ENCODE results near the gene RNF157.

RNF157 gene

DNA sequence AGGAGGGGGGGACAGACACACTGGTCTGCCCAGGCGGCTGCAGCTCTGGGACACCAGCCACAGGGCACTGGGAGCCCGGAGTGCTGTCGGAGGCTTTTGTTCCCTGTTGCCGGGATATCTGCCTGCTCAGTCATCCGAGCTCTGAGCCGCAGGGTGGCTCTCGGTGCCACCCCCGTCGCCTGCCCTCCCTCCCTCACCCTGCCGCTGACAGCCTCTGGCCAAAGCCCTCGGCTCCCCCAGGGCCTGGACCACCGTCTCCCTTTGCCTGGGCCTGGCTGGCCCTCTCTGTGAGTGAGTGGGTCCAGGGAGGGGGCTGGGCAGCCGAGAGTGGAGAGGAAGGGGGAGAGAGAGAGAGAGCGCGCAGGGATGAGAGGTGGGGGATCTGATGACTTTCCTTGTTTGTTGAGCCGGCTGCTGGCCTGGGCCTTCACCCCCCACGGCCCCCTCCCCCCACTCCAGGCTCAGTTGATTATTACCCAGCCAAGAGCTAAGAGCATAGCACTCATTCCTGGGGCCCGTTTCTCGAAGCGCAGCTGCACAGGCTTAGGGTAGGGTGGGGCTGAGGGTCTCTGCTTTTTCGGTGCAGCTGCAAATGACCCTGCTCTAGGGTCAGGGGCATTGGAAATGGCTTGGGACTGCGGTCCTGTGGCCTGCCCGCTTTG is 101.9 kb downstream of the RNF157 start:
- TF ChIP-seq, protein P1, sequence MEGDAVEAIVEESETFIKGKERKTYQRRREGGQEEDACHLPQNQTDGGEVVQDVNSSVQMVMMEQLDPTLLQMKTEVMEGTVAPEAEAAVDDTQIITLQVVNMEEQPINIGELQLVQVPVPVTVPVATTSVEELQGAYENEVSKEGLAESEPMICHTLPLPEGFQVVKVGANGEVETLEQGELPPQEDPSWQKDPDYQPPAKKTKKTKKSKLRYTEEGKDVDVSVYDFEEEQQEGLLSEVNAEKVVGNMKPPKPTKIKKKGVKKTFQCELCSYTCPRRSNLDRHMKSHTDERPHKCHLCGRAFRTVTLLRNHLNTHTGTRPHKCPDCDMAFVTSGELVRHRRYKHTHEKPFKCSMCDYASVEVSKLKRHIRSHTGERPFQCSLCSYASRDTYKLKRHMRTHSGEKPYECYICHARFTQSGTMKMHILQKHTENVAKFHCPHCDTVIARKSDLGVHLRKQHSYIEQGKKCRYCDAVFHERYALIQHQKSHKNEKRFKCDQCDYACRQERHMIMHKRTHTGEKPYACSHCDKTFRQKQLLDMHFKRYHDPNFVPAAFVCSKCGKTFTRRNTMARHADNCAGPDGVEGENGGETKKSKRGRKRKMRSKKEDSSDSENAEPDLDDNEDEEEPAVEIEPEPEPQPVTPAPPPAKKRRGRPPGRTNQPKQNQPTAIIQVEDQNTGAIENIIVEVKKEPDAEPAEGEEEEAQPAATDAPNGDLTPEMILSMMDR (IDR thresholded peaks at IDR 0.05; ENCODE audit: insufficient read depth, low read depth, low read length, missing control alignments), result no peak
- H3K4me3 ChIP-seq (ENCODE audit: low read depth, low read length), result no peak overlapping the region
- no peak for DNase-seq (ENCODE audit: low read depth)

DNA sequence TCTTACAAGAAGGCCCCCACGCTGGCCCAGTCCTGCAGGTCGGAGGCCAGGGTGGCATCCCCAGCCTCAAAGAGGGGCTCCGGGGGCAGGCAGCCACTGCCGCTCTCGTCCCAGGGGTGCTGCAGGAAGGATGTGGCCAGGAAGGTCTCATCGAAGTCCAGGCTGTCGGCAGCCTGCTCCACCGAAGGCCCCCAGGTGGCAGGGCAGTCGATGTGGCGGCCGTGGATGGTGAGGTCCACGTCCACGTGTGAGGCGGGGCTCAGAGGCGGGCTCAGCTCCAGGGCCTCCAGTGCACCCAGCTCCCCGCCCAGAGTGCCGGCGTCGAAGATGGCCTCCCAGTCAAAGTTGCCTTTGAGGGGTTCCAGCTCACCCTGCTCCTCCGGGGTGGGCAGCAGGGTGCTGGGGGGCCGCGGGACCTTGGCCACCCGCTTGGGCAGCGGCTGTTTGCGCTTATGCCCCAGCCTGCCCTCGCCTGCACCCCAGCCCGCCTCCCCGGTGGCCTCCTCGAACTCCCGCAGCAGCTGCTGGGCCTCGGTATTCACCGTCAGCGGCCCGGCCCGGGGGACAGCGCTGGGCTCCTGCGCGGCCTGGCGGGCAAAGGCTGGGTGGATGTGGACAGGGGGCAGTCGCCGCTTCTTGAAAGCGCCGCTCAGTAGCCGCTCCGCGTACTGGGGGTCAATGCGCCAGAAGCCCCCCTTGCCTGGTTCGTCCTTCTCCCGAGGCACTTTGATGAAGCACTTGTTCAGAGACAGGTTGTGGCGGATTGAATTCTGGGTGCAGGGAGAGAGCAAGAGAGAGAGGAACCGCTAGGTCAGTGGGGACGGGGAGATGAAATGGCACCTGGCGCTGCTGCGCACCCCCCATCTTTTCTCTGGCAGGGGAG is 102.7 kb downstream of the RNF157 start:
- no peak overlapping the region for H3K4me3 ChIP-seq (ENCODE audit: low read depth, low read length)
- TF ChIP-seq, protein P1 (IDR thresholded peaks at IDR 0.05; ENCODE audit: insufficient read depth, low read depth, low read length, missing control alignments), result no peak
- DNase-seq (ENCODE audit: low read depth), result no peak

GRCh38 chr17:76137001-76137350 is 103.3 kb downstream of the RNF157 start:
- no peak overlapping the region for H3K4me3 ChIP-seq (ENCODE audit: low read depth, low read length)
- DNase-seq (ENCODE audit: low read depth), result no peak
- TF ChIP-seq, protein P1 (IDR thresholded peaks at IDR 0.05; ENCODE audit: insufficient read depth, low read depth, low read length, missing control alignments), result no peak

DNA sequence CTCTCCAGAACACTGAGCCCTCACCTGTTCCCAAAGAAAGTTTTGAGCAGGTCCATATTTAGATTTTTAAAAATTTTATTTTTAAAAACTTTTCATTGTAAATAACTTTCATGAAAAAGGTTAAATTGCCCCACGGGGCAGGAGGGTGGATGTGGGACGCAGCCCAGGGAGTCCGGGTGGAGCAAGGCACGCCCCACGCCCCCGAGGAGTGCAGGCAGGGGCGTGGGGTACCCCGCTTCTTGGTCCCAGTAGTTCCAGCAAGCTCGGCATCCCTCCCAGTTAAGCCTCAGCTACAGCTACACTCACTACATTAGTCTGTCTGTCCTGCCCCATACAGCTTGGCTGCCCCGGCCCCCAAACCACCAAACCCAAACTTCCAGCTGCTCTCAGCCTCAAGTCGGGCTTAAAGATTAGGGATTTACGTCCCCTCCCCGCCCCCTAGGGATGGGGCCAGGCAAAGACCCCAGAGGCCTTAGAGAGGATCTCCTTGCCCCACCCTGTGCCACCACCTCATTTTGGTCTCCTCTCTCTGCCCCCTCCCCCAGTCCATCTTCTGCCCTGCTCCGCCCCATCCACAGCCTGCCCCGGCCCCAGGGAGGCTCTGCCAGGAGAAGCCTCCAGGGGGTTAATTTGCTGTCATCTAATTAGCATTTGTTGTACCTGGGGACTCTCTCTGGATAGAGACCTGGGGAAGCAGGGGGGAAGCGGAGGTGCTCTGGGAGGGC is 103.9 kb downstream of the RNF157 start:
- TF ChIP-seq, protein P1 (IDR thresholded peaks at IDR 0.05; ENCODE audit: insufficient read depth, low read depth, low read length, missing control alignments), result no peak
- H3K4me3 ChIP-seq (ENCODE audit: low read depth, low read length), result no peak overlapping the region
- DNase-seq (ENCODE audit: low read depth), result no peak

DNA sequence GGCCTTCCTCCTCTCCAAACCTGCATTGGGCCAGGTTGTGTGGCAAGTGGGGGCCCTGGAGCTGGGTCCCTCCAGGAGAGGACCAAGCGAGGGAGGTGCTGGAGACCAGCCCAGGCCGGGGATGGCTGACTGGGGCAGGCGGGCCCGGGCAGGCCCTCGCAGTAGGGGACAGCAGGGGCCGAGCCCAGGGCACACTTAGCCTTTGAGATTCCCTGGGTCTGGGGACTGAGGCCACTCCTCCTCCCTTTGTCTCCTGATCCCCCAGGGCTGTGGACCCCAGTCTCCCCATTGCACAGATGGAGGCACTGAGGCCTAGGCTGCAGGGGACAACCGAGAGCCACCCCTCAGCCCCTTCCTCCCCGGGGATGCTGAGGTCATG is 104.5 kb downstream of the RNF157 start:
- H3K4me3 ChIP-seq (ENCODE audit: low read depth, low read length), result no peak overlapping the region
- DNase-seq (ENCODE audit: low read depth), result no peak
- TF ChIP-seq, protein P1 (IDR thresholded peaks at IDR 0.05; ENCODE audit: insufficient read depth, low read depth, low read length, missing control alignments), result no peak

DNA sequence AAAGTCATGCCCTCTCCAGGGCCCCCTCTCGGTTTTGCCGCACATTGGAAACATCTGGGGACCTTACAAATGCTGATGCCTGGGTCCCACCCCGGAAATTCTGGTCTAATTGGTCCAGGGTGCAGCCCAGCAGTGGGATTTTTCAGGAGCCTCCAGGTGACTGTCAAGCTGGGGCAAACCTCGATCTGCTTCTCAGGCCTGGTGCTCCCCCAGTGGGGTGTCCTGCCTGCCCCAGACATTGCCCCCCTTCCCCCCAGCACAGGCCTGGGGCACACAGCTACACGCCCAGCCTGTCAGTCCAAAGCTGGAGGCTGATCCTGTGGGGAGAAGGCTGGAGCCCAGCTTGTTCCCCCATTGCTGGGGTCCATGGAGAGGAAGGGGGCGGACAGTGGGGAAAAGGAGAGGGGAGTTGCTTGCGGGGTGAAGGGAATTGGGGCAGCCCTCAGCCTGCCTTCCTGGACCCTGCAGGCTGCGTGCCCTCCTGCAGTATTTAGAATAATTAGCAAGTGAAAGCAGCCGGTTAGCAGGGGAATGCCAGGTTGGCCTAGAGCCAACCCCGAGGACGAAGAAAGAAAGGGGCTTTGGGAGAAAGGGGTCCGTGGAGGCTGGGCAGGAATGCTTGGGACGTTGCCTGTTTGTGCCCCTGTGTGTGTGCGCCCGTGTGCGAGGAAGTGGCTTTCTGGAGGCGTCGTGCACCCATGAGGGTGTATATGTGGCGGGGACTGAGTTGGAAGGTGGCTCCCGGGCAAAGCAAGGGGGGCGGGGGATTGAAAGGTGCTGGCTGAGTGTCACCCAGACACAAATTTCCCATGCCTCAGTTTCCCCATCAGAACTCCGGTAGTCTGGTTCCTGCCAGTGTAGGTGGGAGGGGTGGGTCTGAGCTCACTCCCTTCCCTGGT is 105.1 kb downstream of the RNF157 start:
- TF ChIP-seq, protein P1 (IDR thresholded peaks at IDR 0.05; ENCODE audit: insufficient read depth, low read depth, low read length, missing control alignments), result no peak
- no peak overlapping the region for H3K4me3 ChIP-seq (ENCODE audit: low read depth, low read length)
- no peak for DNase-seq (ENCODE audit: low read depth)
